ENCODE results near the gene PAM.

- no peak for TF ChIP-seq EZH2 (optimal IDR thresholded peaks at IDR 0.05; ENCODE audit: low read depth, low read length)
- TF ChIP-seq, protein P1, sequence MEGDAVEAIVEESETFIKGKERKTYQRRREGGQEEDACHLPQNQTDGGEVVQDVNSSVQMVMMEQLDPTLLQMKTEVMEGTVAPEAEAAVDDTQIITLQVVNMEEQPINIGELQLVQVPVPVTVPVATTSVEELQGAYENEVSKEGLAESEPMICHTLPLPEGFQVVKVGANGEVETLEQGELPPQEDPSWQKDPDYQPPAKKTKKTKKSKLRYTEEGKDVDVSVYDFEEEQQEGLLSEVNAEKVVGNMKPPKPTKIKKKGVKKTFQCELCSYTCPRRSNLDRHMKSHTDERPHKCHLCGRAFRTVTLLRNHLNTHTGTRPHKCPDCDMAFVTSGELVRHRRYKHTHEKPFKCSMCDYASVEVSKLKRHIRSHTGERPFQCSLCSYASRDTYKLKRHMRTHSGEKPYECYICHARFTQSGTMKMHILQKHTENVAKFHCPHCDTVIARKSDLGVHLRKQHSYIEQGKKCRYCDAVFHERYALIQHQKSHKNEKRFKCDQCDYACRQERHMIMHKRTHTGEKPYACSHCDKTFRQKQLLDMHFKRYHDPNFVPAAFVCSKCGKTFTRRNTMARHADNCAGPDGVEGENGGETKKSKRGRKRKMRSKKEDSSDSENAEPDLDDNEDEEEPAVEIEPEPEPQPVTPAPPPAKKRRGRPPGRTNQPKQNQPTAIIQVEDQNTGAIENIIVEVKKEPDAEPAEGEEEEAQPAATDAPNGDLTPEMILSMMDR (IDR thresholded peaks at IDR 0.05; ENCODE audit: low read length): no peak
- no peak for TF ChIP-seq EZH2phosphoT487 (IDR thresholded peaks at IDR 0.05; ENCODE audit: low read length)
Measured at GRCh38 chr5:102856389-102856777, 101.3 kb downstream of the PAM start.

Measured in MM.1S (cell line).